HG02973 (cell line): ENCODE data around the gene BMP7.
"Not testable (repeated sequence)": the region's sequence is repeated elsewhere in the genome, so short reads cannot be mapped to it uniquely, and the experiment has no call there.

Source experiments
- ATAC-seq: cut with Tn5 transposase; IDR thresholded peaks from one replicate; pipeline ENCODE4 v1.9.1; 2021; ENCODE audit warnings: moderate library complexity; ENCODE audit not compliant: unreplicated experiment

The BMP7 gene

GRCh38 chr20:57197352-57198131 is 68.9 kb downstream of the BMP7 start:
- no peak for ATAC-seq

- ATAC-seq = no peak
These were observed 70.9 kb downstream of the BMP7 start for GRCh38 chr20:57195469-57196100.

GRCh38 chr20:57195023-57195422 is 71.4 kb downstream of the BMP7 start:
- no peak for ATAC-seq

- ATAC-seq = no peak
These were observed 72.3 kb downstream of the BMP7 start for GRCh38 chr20:57194154-57194553.

GRCh38 chr20:57193094-57193493 is 73.3 kb downstream of the BMP7 start:
- no peak for ATAC-seq

GRCh38 chr20:57192311-57192710 is 74.1 kb downstream of the BMP7 start:
- no peak for ATAC-seq

- ATAC-seq = not testable (repeated sequence)
These were observed 75.2 kb downstream of the BMP7 start for GRCh38 chr20:57191265-57191638.

- ATAC-seq = no peak
These were observed 75.7 kb downstream of the BMP7 start for GRCh38 chr20:57190536-57191264.

- ATAC-seq = no peak
These were observed 76.7 kb downstream of the BMP7 start for GRCh38 chr20:57189713-57190112.

GRCh38 chr20:57188576-57189079 is 77.8 kb downstream of the BMP7 start:
- no peak for ATAC-seq

- no peak for ATAC-seq
These were observed 78.4 kb downstream of the BMP7 start for GRCh38 chr20:57188056-57188455.

- ATAC-seq = no peak
These were observed 79.3 kb downstream of the BMP7 start for GRCh38 chr20:57187068-57187634.

- no peak for ATAC-seq
These were observed 80.2 kb downstream of the BMP7 start for GRCh38 chr20:57186192-57186591.

GRCh38 chr20:57185188-57185743 is 81.2 kb downstream of the BMP7 start:
- ATAC-seq = no peak

- no peak for ATAC-seq
These were observed 82.9 kb downstream of the BMP7 start for GRCh38 chr20:57183457-57184009.

GRCh38 chr20:57181639-57182038 is 84.8 kb downstream of the BMP7 start:
- ATAC-seq = no peak

- ATAC-seq = no peak
These were observed 85.5 kb downstream of the BMP7 start for GRCh38 chr20:57180954-57181353.

- ATAC-seq = no peak
These were observed 86.1 kb downstream of the BMP7 start for GRCh38 chr20:57180387-57180786.

GRCh38 chr20:57179265-57179664 is 87.2 kb downstream of the BMP7 start:
- ATAC-seq = no peak

GRCh38 chr20:57178582-57179111 is 87.8 kb downstream of the BMP7 start:
- ATAC-seq = no peak
